ENCODE measurements around the gene INIP.
A peak's percentile ranks its signal among the peaks of the same experiment; 100 is the strongest.
"Not testable (repeated sequence)": the region's sequence is repeated elsewhere in the genome, so short reads cannot be mapped to it uniquely, and the experiment has no call there.

Gene INIP

GRCh38 chr9:112726428-112726827 lies 8.5 kb upstream of the INIP start:
- Histone ChIP-seq H3K27ac (replicated peaks) (peak overlapping the region; percentile 82), H3K27me3 (ENCODE audit: insufficient read depth, poor library complexity, severe bottlenecking) (no peaks in the 10 kb centered on the region), H3K4me3 (replicated peaks; ENCODE audit: insufficient read depth, low read length) (no peak overlapping the region)
- no peak for DNase-seq (ENCODE audit: low read depth in 1 of 2, low spot score in 1 of 2)
- peak; percentile 76; the same call in 1 of the 2 replicates for TF ChIP-seq SPI1 (IDR thresholded peaks at IDR 0.05; ENCODE audit: borderline replicate concordance, low read depth)
- TF ChIP-seq GABPA (IDR thresholded peaks at IDR 0.05; ENCODE audit: low read depth), result no peak

- Histone ChIP-seq H3K27me3 (ENCODE audit: insufficient read depth, poor library complexity, severe bottlenecking) (no peaks in the 10 kb centered on the region), H3K27ac (replicated peaks) (peak overlapping the region; percentile 82), H3K4me3 (replicated peaks; ENCODE audit: insufficient read depth, low read length) (no peak overlapping the region)
- TF ChIP-seq POLR2AphosphoS5 (IDR thresholded peaks at IDR 0.05; ENCODE audit: low read depth) (no peak), REST (IDR thresholded peaks at IDR 0.05; ENCODE audit: insufficient replicate concordance, low read depth) (no peak), GABPA (IDR thresholded peaks at IDR 0.05; ENCODE audit: low read depth) (no peak), CTCF (IDR thresholded peaks at IDR 0.05; ENCODE audit: insufficient read depth, low read length) (no peak), SPI1 (IDR thresholded peaks at IDR 0.05; ENCODE audit: borderline replicate concordance, low read depth) (no peak)
- no peak for DNase-seq (ENCODE audit: low read depth in 1 of 2, low spot score in 1 of 2)
These were observed 8.0 kb upstream of the INIP start for GRCh38 chr9:112725961-112726360.

GRCh38 chr9:112722749-112723148 lies 4.8 kb upstream of the INIP start:
- DNase-seq (ENCODE audit: low read depth in 1 of 2, low spot score in 1 of 2); H3K27ac ChIP-seq (replicated peaks); H3K27me3 ChIP-seq (ENCODE audit: insufficient read depth, poor library complexity, severe bottlenecking); H3K4me3 ChIP-seq (replicated peaks; ENCODE audit: insufficient read depth, low read length): not testable (repeated sequence)

- no peak for DNase-seq (ENCODE audit: low read depth in 1 of 2, low spot score in 1 of 2)
- Histone ChIP-seq H3K27me3 (ENCODE audit: insufficient read depth, poor library complexity, severe bottlenecking) (no peaks in the 10 kb centered on the region), H3K27ac (replicated peaks) (no peak overlapping the region), H3K4me3 (replicated peaks; ENCODE audit: insufficient read depth, low read length) (no peak overlapping the region)
- TF ChIP-seq POLR2AphosphoS5 (IDR thresholded peaks at IDR 0.05; ENCODE audit: low read depth) (no peak), CTCF (IDR thresholded peaks at IDR 0.05; ENCODE audit: insufficient read depth, low read length) (no peak), REST (IDR thresholded peaks at IDR 0.05; ENCODE audit: insufficient replicate concordance, low read depth) (no peak), GABPA (IDR thresholded peaks at IDR 0.05; ENCODE audit: low read depth) (no peak), SPI1 (IDR thresholded peaks at IDR 0.05; ENCODE audit: borderline replicate concordance, low read depth) (no peak)
These were observed 2.3 kb upstream of the INIP start for GRCh38 chr9:112720113-112720780.

GRCh38 chr9:112719696-112720095 lies 1.8 kb upstream of the INIP start:
- DNase-seq (ENCODE audit: low read depth in 1 of 2, low spot score in 1 of 2), result no peak
- H3K4me3 ChIP-seq (replicated peaks; ENCODE audit: insufficient read depth, low read length), result no peak overlapping the region
- no peak overlapping the region for H3K27ac ChIP-seq (replicated peaks)
- TF ChIP-seq GABPA (IDR thresholded peaks at IDR 0.05; ENCODE audit: low read depth) (no peak), CTCF (IDR thresholded peaks at IDR 0.05; ENCODE audit: insufficient read depth, low read length) (no peak), POLR2AphosphoS5 (IDR thresholded peaks at IDR 0.05; ENCODE audit: low read depth) (no peak), SPI1 (IDR thresholded peaks at IDR 0.05; ENCODE audit: borderline replicate concordance, low read depth) (no peak), REST (IDR thresholded peaks at IDR 0.05; ENCODE audit: insufficient replicate concordance, low read depth) (no peak)
- no peaks in the 10 kb centered on the region for H3K27me3 ChIP-seq (ENCODE audit: insufficient read depth, poor library complexity, severe bottlenecking)

Measured in HL-60 (cell line).